ENCODE measurements around the gene PTGER3. TPM values are rescaled to one million over a fixed set of nuclear protein-coding genes. Genes with fewer than 3 reads are reported as not detected.
A peak's percentile ranks its signal among the peaks of the same experiment; 100 is the strongest.

Gene PTGER3
- total and polyA plus RNA-seq, 10 of the 15 experiments (the other 5 are each of a cell fraction or from before 2014, with no cell fraction given) = under 0.01 to 0.04 (median 0.02) TPM; not detected in 7

GRCh38 chr1:70934194-70934961 lies 113.2 kb downstream of the PTGER3 start (continued):
- TF ChIP-seq, protein P1, sequence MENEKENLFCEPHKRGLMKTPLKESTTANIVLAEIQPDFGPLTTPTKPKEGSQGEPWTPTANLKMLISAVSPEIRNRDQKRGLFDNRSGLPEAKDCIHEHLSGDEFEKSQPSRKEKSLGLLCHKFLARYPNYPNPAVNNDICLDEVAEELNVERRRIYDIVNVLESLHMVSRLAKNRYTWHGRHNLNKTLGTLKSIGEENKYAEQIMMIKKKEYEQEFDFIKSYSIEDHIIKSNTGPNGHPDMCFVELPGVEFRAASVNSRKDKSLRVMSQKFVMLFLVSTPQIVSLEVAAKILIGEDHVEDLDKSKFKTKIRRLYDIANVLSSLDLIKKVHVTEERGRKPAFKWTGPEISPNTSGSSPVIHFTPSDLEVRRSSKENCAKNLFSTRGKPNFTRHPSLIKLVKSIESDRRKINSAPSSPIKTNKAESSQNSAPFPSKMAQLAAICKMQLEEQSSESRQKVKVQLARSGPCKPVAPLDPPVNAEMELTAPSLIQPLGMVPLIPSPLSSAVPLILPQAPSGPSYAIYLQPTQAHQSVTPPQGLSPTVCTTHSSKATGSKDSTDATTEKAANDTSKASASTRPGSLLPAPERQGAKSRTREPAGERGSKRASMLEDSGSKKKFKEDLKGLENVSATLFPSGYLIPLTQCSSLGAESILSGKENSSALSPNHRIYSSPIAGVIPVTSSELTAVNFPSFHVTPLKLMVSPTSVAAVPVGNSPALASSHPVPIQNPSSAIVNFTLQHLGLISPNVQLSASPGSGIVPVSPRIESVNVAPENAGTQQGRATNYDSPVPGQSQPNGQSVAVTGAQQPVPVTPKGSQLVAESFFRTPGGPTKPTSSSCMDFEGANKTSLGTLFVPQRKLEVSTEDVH (IDR thresholded peaks at IDR 0.05; ENCODE audit: low read depth, partially characterized antibody) = no peak
- TF ChIP-seq, protein P2, sequence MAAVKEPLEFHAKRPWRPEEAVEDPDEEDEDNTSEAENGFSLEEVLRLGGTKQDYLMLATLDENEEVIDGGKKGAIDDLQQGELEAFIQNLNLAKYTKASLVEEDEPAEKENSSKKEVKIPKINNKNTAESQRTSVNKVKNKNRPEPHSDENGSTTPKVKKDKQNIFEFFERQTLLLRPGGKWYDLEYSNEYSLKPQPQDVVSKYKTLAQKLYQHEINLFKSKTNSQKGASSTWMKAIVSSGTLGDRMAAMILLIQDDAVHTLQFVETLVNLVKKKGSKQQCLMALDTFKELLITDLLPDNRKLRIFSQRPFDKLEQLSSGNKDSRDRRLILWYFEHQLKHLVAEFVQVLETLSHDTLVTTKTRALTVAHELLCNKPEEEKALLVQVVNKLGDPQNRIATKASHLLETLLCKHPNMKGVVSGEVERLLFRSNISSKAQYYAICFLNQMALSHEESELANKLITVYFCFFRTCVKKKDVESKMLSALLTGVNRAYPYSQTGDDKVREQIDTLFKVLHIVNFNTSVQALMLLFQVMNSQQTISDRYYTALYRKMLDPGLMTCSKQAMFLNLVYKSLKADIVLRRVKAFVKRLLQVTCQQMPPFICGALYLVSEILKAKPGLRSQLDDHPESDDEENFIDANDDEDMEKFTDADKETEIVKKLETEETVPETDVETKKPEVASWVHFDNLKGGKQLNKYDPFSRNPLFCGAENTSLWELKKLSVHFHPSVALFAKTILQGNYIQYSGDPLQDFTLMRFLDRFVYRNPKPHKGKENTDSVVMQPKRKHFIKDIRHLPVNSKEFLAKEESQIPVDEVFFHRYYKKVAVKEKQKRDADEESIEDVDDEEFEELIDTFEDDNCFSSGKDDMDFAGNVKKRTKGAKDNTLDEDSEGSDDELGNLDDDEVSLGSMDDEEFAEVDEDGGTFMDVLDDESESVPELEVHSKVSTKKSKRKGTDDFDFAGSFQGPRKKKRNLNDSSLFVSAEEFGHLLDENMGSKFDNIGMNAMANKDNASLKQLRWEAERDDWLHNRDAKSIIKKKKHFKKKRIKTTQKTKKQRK (IDR thresholded peaks at IDR 0.05; ENCODE audit: low read depth, low read length) = no peak
- TF ChIP-seq YBX1 (IDR thresholded peaks at IDR 0.05) (no peak), EGR1 (IDR thresholded peaks at IDR 0.05; ENCODE audit: borderline replicate concordance in 1 of 2, low read depth in 2 of 2, low read length in 2 of 2) (no peak)

- ChIA-PET POLR2A (no interaction called here), RAD21 (ENCODE audit: unreplicated experiment) (no interaction called here), CTCF (no interaction called here), SMC1A (ENCODE audit: uncharacterized antibody, unreplicated experiment) (no interaction called here)
- DNase-seq (ENCODE audit: low read depth, low spot score) = no peak
- H3K27ac ChIP-seq (ENCODE audit: control insufficient read depth, insufficient read depth) = no peak overlapping the region
- no peaks in the 10 kb centered on the region for H3K27me3 ChIP-seq (replicated peaks in 1 of 2; ENCODE audit: control insufficient read depth in 2 of 2, insufficient read depth in 2 of 2, low read length in 1 of 2)
- H2AFZ ChIP-seq (ENCODE audit: control insufficient read depth, low read depth, low read length) = no peak overlapping the region
- no TSS peak for BruUV-seq (replicated peaks)
- 0% methylated on average over 1 of the region's 1 CpG for WGBS (ENCODE audit: insufficient coverage, insufficient replicate concordance, low lambda C conversion rate, missing lambda C conversion rate)
- ATAC-seq = no peak
- no peaks in the 10 kb centered on the region; the same call in 2 of the 3 replicates for H3K9me3 ChIP-seq (replicated peaks; ENCODE audit: control insufficient read depth, insufficient read depth, low read length)
- no peak overlapping the region for H3K9ac ChIP-seq (ENCODE audit: control insufficient read depth, insufficient read depth, low read length)
- in situ Hi-C loops (cut with MboI) (no loop called here), intact Hi-C loops (cut with micrococcal nuclease; ENCODE audit: unreplicated experiment) (no loop called here)
- TF ChIP-seq RAD21 (IDR thresholded peaks at IDR 0.05; ENCODE audit: insufficient read depth, low read depth, low read length) = no peak
- TF ChIP-seq MEF2B (IDR thresholded peaks at IDR 0.05; ENCODE audit: partially characterized antibody, poor library complexity, severe bottlenecking) = peak; percentile 36
- no peak for FAIRE-seq
- no peak overlapping the region for H3K4me3 ChIP-seq
- no peaks in the 10 kb centered on the region for H3K79me2 ChIP-seq (ENCODE audit: control insufficient read depth, insufficient read depth, low read length)
- no peaks in the 10 kb centered on the region for H3K4me1 ChIP-seq (ENCODE audit: control insufficient read depth, insufficient read depth, low read length)
- no peak overlapping the region for H3K4me2 ChIP-seq (ENCODE audit: control insufficient read depth, insufficient read depth)
- H3K36me3 ChIP-seq (ENCODE audit: control insufficient read depth in 2 of 2, insufficient read depth in 2 of 2, low read length in 1 of 2) = no peaks in the 10 kb centered on the region
- no peaks in the 10 kb centered on the region for H4K20me1 ChIP-seq (ENCODE audit: control insufficient read depth, insufficient read depth)
Observed at GRCh38 chr1:70930062-70930461, 117.6 kb downstream of the PTGER3 start.

All from GM12878 (cell line).